Measurements from ENCODE around the gene INTS3. TPM values are rescaled to one million over a fixed set of nuclear protein-coding genes. Genes with fewer than 3 reads are reported as not detected.

The INTS3 gene
- total and polyA plus RNA-seq, 2 of the 8 experiments (the other 6 are each of a cell fraction or from before 2014, with no cell fraction given), result 66.8 to 93.2 TPM

GRCh38 chr1:153803470-153804056, 75.7 kb downstream of the INTS3 start (continued):
- no peak for TF ChIP-seq RNF2 (IDR thresholded peaks at IDR 0.05; ENCODE audit: borderline replicate concordance, low read depth, low read length, missing control alignments, poor library complexity, severe bottlenecking)
- TF ChIP-seq TBP (IDR thresholded peaks at IDR 0.05; ENCODE audit: low read depth, low read length), result no peak

All from H1 (cell line).